ENCODE measurements around the gene POLR3H.

The POLR3H gene

DNA sequence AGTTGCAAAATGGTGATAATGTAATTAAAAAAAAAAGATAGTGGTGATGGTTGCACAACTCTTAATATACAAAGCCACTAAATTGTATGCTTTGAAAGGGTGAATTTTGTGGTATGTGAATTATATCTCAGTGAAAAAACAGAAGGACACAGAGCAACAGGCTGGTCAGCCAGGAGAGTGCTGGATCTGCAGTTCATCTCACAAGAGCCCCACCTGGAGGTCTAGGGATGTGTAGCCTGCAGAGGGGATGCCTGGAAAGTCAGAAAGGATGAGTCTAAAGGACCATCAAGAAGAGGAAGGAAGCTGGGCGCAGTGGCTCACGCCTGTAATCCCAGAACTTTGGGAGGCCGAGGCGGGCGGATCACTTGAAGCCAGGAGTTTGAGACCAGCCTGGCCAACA, 9.0 kb downstream of the POLR3H start:
- no peak for DNase-seq (ENCODE audit: low read depth)

DNA sequence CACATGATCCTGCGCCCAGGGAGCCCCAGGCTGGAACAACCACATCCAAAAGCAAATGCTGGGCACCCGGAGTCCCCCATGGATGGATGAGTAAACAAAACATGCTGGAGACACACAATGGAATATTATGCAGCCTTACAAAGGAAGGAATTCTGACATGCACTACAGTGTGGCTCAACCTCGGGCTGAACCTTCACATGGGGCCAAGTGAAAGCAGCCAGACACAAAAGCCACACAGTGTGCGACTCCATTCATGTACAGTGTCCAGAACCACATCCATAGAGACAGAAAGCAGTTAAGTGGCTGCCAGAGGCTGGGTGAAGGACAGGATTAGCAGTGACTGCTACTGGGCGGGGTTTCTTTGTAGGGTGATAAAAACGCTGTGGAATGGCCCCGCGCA, 10.1 kb downstream of the POLR3H start:
- DNase-seq (ENCODE audit: low read depth) = no peak

DNA sequence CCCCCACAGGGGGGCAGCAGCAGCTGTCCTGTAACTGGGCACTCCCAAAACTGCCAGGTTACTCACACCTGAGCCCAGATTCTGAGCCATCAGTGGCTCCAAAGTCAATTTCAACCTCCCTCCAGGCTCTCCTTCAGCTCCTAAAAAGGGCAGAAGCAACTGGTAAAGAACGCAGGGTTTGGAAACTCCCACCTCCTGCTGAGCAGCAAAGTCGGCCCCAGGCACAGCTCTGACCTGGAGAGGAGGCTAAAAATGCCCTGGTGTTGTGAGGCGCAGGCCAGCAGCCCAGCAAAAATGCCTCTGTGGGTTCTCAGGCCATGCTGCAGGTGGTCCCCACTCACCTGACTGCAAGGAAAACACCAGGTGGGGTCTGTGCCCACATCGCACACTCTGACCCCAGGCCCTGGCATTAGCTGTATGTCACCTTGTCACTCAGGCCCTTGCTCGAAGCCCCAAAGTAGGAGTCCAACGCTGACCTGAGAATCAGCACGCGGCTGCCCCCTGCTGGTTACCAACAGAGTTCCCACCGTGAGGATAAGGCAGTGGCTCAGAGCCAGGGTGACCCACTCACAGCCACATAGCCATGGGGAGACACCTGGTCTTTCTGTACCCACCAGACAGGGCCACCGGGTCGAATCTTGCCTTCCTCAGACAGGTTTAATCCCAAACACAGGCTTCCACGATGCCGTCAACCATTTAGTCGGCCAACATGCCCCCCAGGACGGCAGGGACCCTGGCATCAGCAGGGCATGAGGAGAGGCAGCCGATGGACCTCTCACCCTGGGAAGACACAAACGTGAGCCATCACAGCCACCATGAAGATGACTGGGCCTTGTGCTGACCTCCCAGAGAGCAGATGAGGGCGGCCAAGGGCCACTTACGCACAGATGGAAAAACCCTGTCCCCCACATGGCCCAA, 11.1 kb downstream of the POLR3H start:
- DNase-seq (ENCODE audit: low read depth) = peak; percentile 44

DNA sequence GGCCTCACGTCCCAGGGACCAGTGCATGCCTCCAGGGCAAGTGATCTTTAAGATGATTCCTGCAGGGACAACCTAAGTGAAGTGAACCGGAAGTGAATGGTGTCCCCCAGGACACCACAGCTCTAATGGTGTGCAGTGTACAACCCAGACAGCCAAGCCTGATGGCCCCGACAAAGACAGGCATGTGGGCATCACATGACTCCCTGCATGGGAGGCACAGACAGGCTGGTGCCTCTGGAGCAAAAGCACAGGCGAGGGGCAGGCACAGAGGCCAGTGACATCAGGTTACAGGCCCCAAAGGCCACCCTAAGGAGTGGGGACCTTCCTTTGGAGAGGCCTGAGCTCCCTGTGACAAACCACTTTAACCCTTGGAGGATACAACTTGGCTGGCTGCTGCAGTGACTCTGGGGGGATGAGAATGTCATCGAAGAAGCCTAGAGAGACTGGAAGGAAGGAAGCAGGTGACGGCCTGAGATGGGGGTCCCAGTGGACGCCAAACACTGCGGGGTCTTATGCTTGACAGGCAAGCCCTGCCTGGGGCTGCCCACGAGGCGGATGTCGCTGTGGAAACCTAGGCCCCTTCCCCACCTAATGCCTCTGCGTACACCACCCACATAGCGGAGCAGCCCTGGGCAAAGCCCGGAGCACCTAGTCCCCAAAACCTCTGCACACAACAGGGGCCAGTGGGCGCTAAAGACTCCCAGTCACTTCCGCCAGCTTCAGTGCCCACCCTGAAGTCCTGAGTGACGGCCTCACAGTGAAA, 12.4 kb downstream of the POLR3H start:
- DNase-seq (ENCODE audit: low read depth) = no peak

DNA sequence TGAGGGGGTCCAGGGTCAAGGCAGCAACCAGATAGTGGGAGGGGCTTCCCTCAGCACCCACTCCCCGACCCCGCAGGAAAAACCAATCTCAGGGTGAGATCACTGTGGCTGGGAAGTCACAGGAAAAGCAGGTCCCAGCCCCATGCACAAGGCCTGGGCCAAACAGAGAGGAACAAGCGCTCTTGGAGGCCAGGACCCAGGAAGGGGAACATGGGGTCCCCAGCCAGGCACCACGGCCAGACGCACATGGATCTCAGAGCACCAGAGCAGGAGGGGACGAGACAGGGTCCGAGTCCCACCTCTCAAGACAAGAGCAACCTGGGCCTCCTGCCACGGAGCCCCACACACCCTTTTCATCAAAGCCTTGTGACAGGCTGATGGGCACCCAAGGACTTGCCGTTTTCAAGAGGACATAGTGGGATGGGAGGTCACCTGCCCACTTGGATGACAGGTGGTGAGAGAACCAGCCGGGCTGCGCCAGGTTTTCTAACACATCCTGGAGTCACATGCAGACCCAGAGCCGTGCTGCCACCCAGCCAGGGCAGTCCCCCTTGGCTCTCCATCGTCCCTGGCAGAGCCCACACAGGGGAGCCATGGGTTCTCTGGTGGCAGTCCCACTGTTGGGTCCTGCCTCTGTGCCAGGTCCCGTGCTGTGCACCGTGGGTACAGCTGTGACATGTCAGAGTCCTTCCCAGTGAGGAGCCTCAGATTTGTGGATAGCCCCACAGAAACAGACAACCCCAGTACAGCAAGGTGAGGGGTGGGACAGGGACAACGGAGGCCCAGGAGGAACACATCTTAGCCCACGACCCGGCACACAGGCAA, 13.2 kb downstream of the POLR3H start:
- DNase-seq (ENCODE audit: low read depth) = no peak

DNA sequence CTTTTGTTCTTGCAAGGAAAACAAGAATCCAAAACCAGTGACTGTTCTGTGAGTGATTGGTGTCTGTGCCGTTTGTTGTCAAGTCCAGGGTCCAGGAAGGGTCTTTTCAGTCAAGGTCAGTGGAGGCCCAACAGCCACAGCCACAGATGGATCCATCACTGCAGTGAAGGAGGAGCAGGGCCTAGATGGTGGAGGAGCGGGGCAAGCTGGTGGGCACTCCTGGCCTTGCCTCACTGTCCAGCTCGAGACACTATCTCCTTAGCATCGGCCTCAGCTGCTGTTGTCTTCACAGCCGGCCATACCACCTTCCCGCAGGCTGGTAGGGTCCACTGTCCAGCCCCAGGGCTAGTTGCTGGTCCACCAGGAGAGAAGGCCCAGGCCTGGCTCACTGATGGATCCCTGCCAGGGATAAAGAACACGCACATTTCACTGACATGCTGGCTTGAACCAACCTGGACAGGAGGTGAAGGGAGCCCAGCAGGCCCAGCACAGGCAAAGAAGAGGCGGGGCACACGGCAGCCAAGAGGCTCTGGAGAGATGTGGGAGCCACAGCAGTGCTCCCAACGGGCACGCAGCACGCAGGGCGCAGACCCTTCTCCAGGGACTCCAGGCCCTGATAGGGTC, 15.2 kb downstream of the POLR3H start:
- DNase-seq (ENCODE audit: low read depth) = no peak

GRCh38 chr22:41528132-41528766, 16.0 kb downstream of the POLR3H start:
- no peak for DNase-seq (ENCODE audit: low read depth)

GRCh38 chr22:41526830-41527799, 17.2 kb downstream of the POLR3H start:
- DNase-seq (ENCODE audit: low read depth) = no peak

DNA sequence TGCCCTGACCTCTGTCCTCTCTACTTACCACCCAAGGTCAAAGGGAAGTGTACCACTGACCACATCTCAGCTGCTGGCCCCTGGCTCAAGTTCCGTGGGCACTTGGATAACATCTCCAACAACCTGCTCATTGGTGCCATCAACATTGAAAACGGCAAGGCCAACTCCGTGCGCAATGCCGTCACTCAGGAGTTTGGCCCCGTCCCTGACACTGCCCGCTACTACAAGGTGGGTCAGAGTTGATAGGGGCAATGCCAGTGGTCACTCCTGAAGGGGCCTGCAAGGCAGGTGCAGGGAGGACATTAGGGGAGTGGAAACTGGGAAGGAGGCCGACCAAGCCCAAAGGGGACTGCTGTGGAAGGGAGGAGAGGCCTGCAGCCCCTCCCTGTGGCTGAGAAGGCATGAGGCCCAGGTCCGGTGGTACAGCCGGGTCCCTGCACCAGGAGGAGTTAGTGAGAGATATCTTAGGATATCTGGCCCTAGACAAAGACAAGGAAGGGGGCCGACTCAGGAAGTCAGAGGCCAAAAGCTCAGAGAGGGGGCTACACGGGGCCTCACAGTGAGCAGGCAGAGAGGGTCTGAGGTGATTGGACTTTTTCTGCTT, 17.9 kb downstream of the POLR3H start:
- no peak for DNase-seq (ENCODE audit: low read depth)

- no peak for DNase-seq (ENCODE audit: low read depth)
These were observed 18.6 kb downstream of the POLR3H start for GRCh38 chr22:41525450-41526225.

DNA sequence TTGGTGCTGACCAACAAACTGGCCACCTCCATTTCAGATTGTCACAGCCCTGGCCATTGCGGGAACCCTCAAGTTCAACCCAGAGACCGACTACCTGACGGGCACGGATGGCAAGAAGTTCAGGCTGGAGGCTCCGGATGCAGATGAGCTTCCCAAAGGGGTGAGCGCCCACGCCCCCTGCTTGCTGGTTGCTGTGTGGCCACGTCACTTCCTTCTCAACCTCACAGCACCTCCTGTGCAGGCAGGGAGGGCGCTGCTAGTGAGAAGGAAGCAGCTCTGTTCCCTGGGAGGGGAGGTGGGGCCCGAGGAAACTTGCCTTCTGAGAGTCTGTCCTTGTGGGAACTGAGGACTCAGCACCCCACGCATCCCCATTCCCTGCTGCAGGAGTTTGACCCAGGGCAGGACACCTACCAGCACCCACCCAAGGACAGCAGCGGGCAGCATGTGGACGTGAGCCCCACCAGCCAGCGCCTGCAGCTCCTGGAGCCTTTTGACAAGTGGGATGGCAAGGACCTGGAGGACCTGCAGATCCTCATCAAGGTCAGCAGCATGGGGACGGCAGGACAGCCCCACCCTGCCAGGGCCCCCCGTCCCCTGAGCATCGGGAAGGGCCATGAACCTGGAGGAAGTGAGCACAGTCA, 19.3 kb downstream of the POLR3H start:
- no peak for DNase-seq (ENCODE audit: low read depth)

- DNase-seq (ENCODE audit: low read depth) = no peak
These were observed 20.0 kb downstream of the POLR3H start for GRCh38 chr22:41524251-41524661.

DNA sequence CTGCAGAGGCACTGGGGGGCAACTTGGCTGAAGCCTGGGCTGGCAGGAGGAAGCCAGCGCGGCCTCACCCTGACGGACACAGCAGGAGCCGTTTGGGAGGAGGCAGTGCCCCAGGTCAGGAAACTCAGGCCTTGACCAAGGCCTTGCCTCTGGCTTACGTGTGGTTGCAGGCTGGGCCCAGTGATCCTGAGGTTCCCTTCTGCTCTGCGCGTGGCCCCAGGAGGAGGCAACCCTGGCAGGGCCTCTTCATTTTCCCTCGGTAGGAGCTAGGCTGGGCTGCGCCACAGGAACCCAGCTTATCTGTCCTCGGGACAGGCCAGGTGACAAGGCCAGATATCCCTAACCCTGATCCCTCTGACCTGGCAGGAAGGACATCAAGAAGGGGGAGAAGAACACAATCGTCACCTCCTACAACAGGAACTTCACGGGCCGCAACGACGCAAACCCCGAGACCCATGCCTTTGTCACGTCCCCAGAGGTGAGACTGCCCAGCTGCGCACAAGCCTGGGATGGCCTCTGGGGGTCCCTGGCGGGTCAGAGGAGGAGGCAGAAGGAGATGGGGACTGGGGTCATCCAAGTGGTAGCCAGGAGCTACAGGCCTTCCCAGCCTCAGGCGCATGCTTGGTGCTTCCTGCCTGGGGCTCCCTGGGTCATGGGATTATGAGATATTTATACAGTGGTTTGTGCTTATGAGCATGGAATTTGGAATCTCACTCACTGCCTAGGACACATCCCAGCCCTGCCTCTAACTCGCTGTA, 20.6 kb downstream of the POLR3H start:
- no peak for DNase-seq (ENCODE audit: low read depth)

DNA sequence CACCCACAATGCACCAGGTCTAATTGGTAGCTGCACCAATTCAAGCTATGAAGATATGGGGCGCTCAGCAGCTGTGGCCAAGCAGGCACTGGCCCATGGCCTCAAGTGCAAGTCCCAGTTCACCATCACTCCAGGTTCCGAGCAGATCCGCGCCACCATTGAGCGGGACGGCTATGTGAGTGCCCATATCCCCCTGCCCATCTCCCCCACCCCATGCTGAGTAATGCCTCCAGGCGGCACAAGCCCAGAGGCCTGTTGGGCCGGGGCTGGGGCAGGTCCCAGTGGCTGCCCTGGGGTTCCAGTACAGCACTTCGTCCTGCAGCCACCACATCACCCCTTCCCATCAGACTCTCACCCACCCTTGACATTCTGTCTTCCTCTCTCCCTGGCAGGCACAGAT, 21.5 kb downstream of the POLR3H start:
- no peak for DNase-seq (ENCODE audit: low read depth)

DNA sequence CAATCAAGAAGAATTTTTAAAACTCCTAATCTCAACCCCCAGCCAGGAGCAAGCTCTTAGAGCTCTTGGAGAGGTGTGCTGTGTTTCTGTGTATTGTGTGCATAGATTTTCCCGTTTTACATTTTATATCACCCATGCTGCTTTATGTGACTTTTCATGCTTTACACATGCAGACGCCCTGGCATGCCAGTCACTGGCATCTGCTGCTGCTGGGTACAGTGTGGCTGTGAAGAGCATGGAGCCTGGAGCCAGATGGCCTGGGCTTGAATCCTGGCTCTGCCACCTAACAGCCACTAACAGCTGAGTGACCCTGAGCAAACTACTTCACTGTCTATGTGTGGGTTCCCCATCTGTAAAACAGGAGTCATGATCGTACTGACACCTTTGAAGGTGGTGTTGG, 23.1 kb downstream of the POLR3H start:
- DNase-seq (ENCODE audit: low read depth) = no peak

GRCh38 chr22:41518048-41518347, 26.3 kb downstream of the POLR3H start:
- no peak for DNase-seq (ENCODE audit: low read depth)

- DNase-seq (ENCODE audit: low read depth) = peak; percentile 37
These were observed 26.9 kb downstream of the POLR3H start for GRCh38 chr22:41517172-41518047.

All from fibroblast of the conjunctiva (primary cell).